ENCODE data around the gene APLP2. TPM values are rescaled to one million over a fixed set of nuclear protein-coding genes. Genes with fewer than 3 reads are reported as not detected.

The APLP2 gene
- total RNA-seq, 1 experiment from 2014 or later: 210 TPM

- no peak overlapping the region for H3K27ac ChIP-seq (ENCODE audit: low read depth, low read length)
- no peaks in the 10 kb centered on the region for H3K9me3 ChIP-seq (ENCODE audit: control insufficient read depth in 1 of 2, insufficient read depth in 1 of 2, low read depth in 1 of 2, low read length in 2 of 2)
- DNase-seq (ENCODE audit: low read depth, low spot score) (no peak), ATAC-seq (no peak)
- H3K9me2 ChIP-seq (ENCODE audit: insufficient read depth): no peaks in the 10 kb centered on the region
- H3K4me2 ChIP-seq (ENCODE audit: low read length): no peak overlapping the region
- TF ChIP-seq EZH2 (IDR thresholded peaks at IDR 0.05): no peak
- TF ChIP-seq YY1 (IDR thresholded peaks at IDR 0.05; ENCODE audit: extremely low read depth, insufficient replicate concordance, low read depth, low read length): no peak
- no peak for TF ChIP-seq CEBPB (IDR thresholded peaks at IDR 0.05; ENCODE audit: low read depth)
- no peak for TF ChIP-seq SRF (IDR thresholded peaks at IDR 0.05; ENCODE audit: low read depth)
- TF ChIP-seq FOSL1 (IDR thresholded peaks at IDR 0.05; ENCODE audit: low read depth): no peak
- TF ChIP-seq SIN3A (IDR thresholded peaks at IDR 0.05; ENCODE audit: low read depth): no peak
- TF ChIP-seq MAX (IDR thresholded peaks at IDR 0.05): no peak
- no peak for TF ChIP-seq ZFX (IDR thresholded peaks at IDR 0.05)
- no peak for TF ChIP-seq CTCF (IDR thresholded peaks at IDR 0.05 in 2 of 3, conservative IDR thresholded peaks at IDR 0.05 in 1 of 3; ENCODE audit: borderline replicate concordance in 1 of 3, insufficient read depth in 1 of 3, low read depth in 2 of 3, low read length in 2 of 3)
- no peak for TF ChIP-seq POLR2AphosphoS5 (IDR thresholded peaks at IDR 0.05; ENCODE audit: low read depth, low read length)
- no peak for TF ChIP-seq ZBTB33 (IDR thresholded peaks at IDR 0.05; ENCODE audit: extremely low read depth, insufficient replicate concordance, low read length)
- no peak for TF ChIP-seq TCF7L2 (IDR thresholded peaks at IDR 0.05; ENCODE audit: borderline replicate concordance, extremely low read depth, insufficient read depth, insufficient read length)
- TF ChIP-seq REST (IDR thresholded peaks at IDR 0.05; ENCODE audit: low read depth): no peak
- TF ChIP-seq EGR1 (IDR thresholded peaks at IDR 0.05; ENCODE audit: low read depth): no peak
- TF ChIP-seq POLR2A (IDR thresholded peaks at IDR 0.05; ENCODE audit: borderline replicate concordance, extremely low read depth, insufficient read depth, insufficient read length): no peak
- no peak for TF ChIP-seq ATF3 (IDR thresholded peaks at IDR 0.05)
- CTCF ChIA-PET: no interaction called here
- no peaks in the 10 kb centered on the region for H3K27me3 ChIP-seq (ENCODE audit: insufficient read depth, low read length)
- no peak overlapping the region for H2AFZ ChIP-seq (ENCODE audit: low read depth, low read length, poor library complexity, severe bottlenecking)
- no peak overlapping the region for H3K9ac ChIP-seq (ENCODE audit: low read length)
- BruUV-seq (replicated peaks): no TSS peak
- POLR2A ChIA-PET: no interaction called here
- H3K4me1 ChIP-seq (ENCODE audit: control insufficient read depth in 1 of 2, insufficient read depth in 2 of 2, low read length in 2 of 2): peaks cover 21 to 29% of the 10 kb centered on the region in 2 experiments
- no peak overlapping the region for H3K4me3 ChIP-seq (replicated peaks in 1 of 2; ENCODE audit: low read depth in 1 of 2, low read length in 2 of 2)
- H3K79me2 ChIP-seq (ENCODE audit: insufficient read depth, low read length): no peaks in the 10 kb centered on the region
- RAD21 ChIA-PET (ENCODE audit: low non-redundant PET in 1 of 2, low total read pairs in 2 of 2, uncharacterized antibody in 2 of 2, unreplicated experiment in 2 of 2): no interaction called here
- H3K36me3 ChIP-seq (ENCODE audit: control insufficient read depth in 1 of 2, insufficient read depth in 2 of 2, low read length in 2 of 2): no peaks in the 10 kb centered on the region
- intact Hi-C loops (cut with micrococcal nuclease): no loop called here
- peaks cover 6% of the 10 kb centered on the region; the same call in 1 of the 2 replicates for H4K20me1 ChIP-seq (ENCODE audit: insufficient read depth)
Measured at GRCh38 chr11:130151196-130151595, 81.5 kb downstream of the APLP2 start.
